Adrenal gland (tissue), 5 donors: ENCODE results near the gene TCF7L1.

Experiments
- CTCF ChIP-seq, 6 experiments: fragments of 450-650 bp in 4 of 6; fragments of 200-600 bp in 2 of 6; sonication (generic) in 1 of 6; IDR thresholded peaks; 1 replicate in 5 of 6; 2 replicates in 1 of 6; pipeline versions ENCODE4 v1.5.1 to v1.8.0; 2016 to 2021; ENCODE audit warnings: antibody characterized with exemption in 6 of 6, mild to moderate bottlenecking in 2 of 6, moderate library complexity in 1 of 6
- POLR2A ChIP-seq, 2 donors: fragments of 450-650 bp; IDR thresholded peaks; one replicate each; pipeline ENCODE4 v1.6.1; 2017; ENCODE audit warnings: antibody characterized with exemption in 2 of 2, mild to moderate bottlenecking in 2 of 2, moderate library complexity in 1 of 2
- donor health status: DM: no; HTN: no; CAD: no.

- TF ChIP-seq CTCF (IDR thresholded peaks at IDR 0.05): no peak
- TF ChIP-seq POLR2A (IDR thresholded peaks at IDR 0.05): no peak
Observed at GRCh38 chr2:85286918-85287317, 153.7 kb downstream of the TCF7L1 start.
